Measurements from ENCODE around the gene EXOSC6.

GRCh38 chr16:70253291-70254106, 1.8 kb upstream of the EXOSC6 start:
- TF ChIP-seq POLR2A (IDR thresholded peaks at IDR 0.05) (no peak), CTCF (IDR thresholded peaks at IDR 0.05 in 4 of 5, conservative IDR thresholded peaks at IDR 0.05 in 1 of 5) (peak in 4 of 5 experiments; percentile 22 to 42 (median 24))

Data from gastrocnemius medialis (tissue), 4 donors.